KG1 (cell line): Measurements from ENCODE around the gene TFE3.
"Not testable (repeated sequence)": the region's sequence is repeated elsewhere in the genome, so short reads cannot be mapped to it uniquely, and the experiment has no call there.

Experiments used
- DNase-seq: peaks from one replicate; lab custom pipeline; 2025; lab: John Stamatoyannopoulos, UW

Gene TFE3

DNA sequence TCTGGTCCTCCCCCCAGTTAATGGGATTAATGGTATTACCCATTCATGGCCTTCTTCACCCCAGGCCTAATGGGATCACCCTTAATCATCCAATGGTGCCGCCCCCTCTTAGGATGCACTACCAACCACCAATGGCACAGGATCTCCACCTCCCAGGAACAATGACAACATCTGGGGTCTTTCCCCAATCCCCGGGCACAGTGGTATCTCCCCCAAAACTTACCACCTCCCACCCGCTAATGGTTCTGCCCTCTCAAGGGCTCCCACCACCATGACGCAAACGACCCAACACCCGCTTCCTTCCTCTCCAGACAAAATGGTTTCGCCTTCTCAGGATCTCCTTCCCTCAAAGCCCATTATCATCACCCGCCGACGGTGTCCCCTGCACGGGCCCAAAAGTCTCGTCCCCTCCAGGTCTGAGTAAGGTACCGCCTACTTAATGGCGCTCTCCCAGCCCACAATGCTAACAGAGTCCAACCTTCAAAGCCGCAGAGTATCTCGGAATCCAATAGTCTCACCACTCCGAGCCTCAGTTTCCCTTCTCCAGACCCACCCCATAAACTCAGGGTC is 41.6 kb downstream of the TFE3 start:
- no peak for DNase-seq

DNA sequence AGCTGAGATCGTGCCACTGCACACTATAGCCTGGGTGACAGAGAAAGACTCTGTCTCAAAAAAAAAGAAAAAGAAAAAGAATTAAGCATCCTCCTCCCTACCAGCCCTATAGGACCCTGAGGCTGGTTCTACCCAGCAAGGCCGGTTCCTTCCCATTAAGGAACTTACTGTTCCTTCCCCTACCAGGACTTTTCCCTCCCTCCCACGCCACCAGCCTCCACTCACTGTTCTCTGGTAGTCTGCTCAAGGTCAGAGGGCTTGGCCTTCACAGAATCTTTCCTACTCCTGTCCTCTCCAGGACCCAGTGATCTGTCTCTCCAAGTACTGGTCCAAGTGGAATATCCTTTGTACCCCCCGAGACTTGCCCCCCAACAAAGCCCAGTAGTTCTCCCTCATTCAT is 42.5 kb downstream of the TFE3 start:
- DNase-seq, result no peak

DNA sequence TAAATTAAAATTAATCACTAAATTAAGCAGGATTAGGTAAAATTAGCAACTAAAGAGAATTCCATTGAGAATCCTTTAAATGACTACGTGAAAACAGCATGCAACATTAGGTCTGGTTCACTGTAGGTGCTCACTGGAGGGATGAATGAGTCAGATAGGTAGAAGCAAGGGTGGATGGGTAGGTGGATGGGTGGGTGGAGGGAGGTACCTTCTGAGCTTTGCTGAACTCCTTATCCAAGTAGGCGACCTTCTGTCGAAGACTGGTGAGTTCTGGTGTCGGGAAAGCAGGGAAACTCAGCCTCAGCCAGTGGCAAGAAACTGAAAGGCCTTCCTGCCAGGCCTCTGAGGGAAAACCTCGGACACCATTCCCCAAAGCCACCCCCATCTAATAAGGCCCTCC is 44.1 kb downstream of the TFE3 start:
- DNase-seq, result no peak

DNA sequence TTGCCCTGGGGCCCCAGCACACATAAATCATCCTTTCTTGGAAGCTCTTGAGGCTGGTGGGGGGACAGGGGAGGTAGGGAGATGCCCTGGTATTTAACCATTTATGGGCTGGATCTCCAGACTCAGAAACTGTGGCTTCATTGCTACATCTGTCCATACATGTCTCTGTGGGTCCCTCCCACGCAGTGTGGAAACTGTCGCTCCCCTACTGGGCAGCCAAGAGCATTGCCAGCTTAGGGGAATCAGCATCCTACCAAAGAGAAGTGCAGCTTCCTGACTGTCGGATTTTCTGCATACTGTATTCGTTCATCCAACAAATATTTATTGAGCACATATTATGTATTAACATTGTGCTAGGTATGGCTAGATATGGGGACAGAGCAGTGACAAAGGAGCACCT is 44.8 kb downstream of the TFE3 start:
- DNase-seq, result no peak

DNA sequence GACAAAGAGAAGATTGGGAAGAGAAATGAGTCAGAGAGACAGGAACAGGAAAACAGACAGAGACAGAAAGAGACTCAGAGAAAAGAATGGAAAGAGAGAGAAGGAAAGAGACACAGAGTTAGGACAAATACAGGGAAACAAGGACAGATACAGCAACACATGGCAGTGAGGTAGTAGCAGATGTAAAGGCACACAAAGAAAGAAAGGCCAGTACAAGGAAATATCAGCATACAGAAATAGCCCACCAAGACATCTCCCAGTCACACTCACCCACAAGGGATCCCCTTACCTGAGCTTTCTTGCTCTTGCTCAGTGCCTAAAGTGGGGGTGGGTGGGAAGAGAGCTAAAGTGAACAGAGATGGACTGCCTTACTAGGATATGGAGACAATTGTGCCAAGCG is 45.3 kb downstream of the TFE3 start:
- no peak for DNase-seq

DNA sequence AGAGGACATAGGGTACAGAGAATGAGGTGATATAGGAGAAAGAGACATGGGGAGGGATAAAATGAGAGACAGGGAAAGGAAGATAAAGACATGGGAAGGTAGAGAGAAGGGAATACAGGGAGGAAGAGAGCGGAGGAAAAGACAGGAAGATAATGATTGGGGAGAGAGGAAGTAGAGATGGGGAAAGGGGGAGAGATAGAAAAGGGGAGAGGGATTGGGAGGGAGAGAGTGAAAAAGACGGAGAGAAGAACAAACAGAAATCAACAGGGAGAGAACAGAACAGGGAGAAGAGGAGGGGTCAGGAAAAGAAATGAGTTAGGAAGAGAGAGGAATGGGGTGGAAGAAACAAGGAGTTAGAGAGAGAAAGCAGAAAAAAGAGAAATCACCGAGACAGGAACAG is 45.7 kb downstream of the TFE3 start:
- no peak for DNase-seq

DNA sequence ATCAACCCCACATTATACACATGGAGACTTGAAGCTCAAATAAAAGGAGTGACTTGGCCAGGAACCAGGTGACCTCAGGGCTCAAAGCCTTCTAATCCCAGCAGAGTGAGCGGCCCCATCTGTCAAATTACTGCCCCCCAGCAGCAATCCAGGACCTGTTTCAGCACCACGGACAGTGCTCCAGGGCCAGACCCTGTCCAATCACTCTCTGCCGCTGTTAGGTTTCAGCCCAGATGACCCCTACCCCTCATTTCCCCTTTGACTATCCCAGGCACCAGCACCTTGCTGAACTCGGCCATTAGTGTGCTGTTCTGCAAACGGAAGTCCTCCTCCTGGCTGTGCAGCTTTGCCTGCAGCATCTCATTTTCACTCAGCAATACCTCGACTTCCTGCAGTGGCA is 46.2 kb downstream of the TFE3 start:
- no peak for DNase-seq

DNA sequence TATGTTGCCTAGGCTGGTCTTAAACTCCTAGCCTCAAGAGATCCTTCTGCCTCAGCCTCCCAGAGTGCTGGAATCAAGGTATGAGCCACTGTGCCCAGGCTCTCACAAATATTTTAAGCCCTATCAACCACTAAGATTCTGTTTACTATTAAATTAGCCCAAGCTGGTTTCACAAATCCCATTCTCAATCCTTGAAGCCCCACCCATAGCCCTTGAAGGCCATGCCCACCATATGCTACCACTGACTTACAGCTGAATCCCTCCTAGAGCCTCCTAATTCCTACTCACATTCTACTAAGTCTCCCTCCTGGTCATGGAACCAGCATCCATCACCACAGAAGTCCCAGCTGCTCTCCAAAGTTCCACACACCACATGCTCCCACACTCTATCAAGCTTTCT is 50.8 kb downstream of the TFE3 start:
- DNase-seq, result no peak

DNA sequence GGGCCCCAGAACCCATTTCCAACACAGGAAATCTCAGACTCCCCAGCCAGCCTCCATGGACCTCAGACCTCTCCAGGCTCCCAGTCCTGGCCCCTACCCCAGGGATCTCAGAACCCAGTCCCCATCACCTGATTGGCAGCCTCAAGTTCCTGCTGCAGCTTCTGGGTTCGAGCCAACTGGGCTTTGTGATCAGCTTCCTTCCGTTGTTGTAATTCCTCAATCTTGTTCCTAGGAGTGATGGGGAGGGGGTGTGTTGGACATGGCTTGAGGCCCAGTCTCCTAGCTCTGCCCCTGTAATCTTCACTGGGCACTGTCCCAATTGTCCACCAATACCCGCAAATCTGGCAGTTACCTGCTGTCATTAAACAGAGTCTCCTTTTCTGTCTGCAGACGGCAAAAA is 53.7 kb downstream of the TFE3 start:
- DNase-seq, result no peak

DNA sequence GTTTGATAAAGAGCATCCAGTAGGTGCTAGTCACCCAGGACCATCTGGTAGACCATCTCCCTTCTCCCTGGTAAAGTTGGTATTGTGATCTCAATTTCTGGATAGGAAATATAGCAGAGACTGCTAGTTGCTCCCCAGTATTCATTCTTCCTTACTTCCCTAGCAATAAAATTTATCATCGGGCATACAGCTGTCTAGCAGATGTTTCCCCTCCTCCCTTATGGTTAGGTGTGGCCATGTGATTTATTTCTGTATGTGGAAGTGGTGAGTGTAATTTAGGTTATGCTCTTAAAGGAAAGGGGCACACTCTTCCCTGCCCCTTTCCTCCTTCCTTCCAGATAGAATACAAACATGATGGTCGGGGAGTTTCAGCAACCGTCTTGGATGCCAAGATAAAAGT is 59.3 kb downstream of the TFE3 start:
- DNase-seq, result no peak

DNA sequence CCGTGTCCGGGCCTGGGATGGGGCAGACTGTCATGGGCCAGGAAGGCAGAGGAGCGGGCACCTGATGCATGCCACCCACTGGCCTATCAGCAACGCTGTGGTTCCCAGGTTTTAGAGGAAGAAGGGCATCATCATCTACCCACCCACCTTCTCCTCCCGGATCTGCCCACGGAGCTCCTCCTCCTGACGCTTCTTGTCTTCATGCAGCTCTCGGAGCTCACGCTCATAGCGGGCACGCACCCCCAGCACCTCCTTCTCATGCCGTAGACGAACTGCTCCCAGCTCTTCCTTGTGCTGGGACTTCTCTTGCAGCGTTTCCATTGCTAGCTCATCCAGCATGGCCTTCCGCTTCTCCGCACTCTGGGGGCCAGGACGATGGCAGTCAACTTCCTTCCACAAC is 60.1 kb downstream of the TFE3 start:
- no peak for DNase-seq

DNA sequence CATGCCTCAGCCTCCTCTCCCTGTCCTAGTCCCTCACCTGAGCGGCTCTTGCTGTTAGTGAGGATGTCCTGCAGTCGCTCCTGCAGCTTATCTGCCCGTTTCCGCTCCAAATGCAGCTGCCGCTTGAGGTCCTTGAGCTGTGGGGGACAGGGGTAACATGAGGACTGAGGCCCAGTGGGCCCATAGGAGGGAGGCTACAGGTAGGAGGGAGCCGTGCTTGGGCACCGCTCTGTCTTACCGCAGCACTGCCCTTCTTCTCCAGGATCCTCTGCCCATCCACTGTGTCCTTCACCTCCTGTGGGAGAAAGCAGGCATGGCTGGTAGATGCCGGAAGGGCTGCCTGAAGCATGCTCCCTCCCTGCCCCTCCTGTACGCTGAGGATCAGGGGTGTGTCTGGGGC is 62.0 kb downstream of the TFE3 start:
- no peak for DNase-seq

DNA sequence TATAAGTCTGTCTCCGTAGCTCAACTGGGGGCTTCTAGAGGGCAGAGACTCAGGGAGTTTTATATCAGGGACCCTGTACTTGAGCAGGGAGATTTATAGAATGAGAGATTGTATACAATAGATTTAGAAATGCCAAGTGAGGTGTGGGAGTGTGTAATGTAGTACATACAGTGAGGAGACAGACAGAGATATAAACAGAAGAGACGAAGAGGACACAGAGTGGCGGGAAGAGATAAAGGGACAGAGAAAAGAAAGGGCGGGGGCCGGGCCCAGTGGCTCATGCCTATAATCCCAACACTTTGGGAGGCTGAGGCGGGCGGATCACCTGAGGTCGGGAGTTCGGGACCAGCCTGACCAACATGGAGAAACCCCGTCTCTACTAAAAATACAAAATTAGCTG is 62.8 kb downstream of the TFE3 start:
- DNase-seq, result not testable (repeated sequence)
